Measurements from ENCODE around the gene S100A9.

GRCh38 chr1:153393926-153394325 lies 36.3 kb downstream of the S100A9 start:
- TF ChIP-seq EZH2phosphoT487 (IDR thresholded peaks at IDR 0.05; ENCODE audit: borderline replicate concordance, low read length) (no peak), CTCF (conservative IDR thresholded peaks at IDR 0.05; ENCODE audit: low read depth, low read length) (peak; percentile 31; the same call in 1 of the 2 replicates), EZH2 (IDR thresholded peaks at IDR 0.05; ENCODE audit: low read length, unreplicated experiment) (no peak)
